ENCODE data around the gene SNX33. TPM values are rescaled to one million over a fixed set of nuclear protein-coding genes. Genes with fewer than 3 reads are reported as not detected.

Gene SNX33
- total and polyA plus RNA-seq, 2 experiments from 2014 or later: 6.2 to 21.2 TPM

GRCh38 chr15:75650908-75651809 is 3.4 kb downstream of the SNX33 start (continued):
- TF ChIP-seq, protein P1, sequence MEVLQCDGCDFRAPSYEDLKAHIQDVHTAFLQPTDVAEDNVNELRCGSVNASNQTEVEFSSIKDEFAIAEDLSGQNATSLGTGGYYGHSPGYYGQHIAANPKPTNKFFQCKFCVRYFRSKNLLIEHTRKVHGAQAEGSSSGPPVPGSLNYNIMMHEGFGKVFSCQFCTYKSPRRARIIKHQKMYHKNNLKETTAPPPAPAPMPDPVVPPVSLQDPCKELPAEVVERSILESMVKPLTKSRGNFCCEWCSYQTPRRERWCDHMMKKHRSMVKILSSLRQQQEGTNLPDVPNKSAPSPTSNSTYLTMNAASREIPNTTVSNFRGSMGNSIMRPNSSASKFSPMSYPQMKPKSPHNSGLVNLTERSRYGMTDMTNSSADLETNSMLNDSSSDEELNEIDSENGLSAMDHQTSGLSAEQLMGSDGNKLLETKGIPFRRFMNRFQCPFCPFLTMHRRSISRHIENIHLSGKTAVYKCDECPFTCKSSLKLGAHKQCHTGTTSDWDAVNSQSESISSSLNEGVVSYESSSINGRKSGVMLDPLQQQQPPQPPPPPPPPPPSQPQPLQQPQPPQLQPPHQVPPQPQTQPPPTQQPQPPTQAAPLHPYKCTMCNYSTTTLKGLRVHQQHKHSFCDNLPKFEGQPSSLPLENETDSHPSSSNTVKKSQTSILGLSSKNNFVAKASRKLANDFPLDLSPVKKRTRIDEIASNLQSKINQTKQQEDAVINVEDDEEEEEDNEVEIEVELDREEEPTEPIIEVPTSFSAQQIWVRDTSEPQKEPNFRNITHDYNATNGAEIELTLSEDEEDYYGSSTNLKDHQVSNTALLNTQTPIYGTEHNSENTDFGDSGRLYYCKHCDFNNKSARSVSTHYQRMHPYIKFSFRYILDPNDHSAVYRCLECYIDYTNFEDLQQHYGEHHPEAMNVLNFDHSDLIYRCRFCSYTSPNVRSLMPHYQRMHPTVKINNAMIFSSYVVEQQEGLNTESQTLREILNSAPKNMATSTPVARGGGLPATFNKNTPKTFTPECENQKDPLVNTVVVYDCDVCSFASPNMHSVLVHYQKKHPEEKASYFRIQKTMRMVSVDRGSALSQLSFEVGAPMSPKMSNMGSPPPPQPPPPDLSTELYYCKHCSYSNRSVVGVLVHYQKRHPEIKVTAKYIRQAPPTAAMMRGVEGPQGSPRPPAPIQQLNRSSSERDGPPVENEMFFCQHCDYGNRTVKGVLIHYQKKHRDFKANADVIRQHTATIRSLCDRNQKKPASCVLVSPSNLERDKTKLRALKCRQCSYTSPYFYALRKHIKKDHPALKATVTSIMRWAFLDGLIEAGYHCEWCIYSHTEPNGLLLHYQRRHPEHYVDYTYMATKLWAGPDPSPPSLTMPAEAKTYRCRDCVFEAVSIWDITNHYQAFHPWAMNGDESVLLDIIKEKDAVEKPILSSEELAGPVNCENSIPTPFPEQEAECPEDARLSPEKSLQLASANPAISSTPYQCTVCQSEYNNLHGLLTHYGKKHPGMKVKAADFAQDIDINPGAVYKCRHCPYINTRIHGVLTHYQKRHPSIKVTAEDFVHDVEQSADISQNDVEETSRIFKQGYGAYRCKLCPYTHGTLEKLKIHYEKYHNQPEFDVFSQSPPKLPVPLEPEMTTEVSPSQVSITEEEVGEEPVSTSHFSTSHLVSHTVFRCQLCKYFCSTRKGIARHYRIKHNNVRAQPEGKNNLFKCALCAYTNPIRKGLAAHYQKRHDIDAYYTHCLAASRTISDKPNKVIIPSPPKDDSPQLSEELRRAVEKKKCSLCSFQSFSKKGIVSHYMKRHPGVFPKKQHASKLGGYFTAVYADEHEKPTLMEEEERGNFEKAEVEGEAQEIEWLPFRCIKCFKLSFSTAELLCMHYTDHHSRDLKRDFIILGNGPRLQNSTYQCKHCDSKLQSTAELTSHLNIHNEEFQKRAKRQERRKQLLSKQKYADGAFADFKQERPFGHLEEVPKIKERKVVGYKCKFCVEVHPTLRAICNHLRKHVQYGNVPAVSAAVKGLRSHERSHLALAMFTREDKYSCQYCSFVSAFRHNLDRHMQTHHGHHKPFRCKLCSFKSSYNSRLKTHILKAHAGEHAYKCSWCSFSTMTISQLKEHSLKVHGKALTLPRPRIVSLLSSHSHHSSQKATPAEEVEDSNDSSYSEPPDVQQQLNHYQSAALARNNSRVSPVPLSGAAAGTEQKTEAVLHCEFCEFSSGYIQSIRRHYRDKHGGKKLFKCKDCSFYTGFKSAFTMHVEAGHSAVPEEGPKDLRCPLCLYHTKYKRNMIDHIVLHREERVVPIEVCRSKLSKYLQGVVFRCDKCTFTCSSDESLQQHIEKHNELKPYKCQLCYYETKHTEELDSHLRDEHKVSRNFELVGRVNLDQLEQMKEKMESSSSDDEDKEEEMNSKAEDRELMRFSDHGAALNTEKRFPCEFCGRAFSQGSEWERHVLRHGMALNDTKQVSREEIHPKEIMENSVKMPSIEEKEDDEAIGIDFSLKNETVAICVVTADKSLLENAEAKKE (CRISPR knock-in tag; IDR thresholded peaks at IDR 0.05): no peak
- TF ChIP-seq, protein P2, sequence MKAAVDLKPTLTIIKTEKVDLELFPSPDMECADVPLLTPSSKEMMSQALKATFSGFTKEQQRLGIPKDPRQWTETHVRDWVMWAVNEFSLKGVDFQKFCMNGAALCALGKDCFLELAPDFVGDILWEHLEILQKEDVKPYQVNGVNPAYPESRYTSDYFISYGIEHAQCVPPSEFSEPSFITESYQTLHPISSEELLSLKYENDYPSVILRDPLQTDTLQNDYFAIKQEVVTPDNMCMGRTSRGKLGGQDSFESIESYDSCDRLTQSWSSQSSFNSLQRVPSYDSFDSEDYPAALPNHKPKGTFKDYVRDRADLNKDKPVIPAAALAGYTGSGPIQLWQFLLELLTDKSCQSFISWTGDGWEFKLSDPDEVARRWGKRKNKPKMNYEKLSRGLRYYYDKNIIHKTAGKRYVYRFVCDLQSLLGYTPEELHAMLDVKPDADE (IDR thresholded peaks at IDR 0.05): no peak
- TF ChIP-seq NANOG (IDR thresholded peaks at IDR 0.05; ENCODE audit: borderline replicate concordance) (no peak), ZNF114 (CRISPR knock-in tag; IDR thresholded peaks at IDR 0.05) (no peak)
- TF ChIP-seq, protein P3, sequence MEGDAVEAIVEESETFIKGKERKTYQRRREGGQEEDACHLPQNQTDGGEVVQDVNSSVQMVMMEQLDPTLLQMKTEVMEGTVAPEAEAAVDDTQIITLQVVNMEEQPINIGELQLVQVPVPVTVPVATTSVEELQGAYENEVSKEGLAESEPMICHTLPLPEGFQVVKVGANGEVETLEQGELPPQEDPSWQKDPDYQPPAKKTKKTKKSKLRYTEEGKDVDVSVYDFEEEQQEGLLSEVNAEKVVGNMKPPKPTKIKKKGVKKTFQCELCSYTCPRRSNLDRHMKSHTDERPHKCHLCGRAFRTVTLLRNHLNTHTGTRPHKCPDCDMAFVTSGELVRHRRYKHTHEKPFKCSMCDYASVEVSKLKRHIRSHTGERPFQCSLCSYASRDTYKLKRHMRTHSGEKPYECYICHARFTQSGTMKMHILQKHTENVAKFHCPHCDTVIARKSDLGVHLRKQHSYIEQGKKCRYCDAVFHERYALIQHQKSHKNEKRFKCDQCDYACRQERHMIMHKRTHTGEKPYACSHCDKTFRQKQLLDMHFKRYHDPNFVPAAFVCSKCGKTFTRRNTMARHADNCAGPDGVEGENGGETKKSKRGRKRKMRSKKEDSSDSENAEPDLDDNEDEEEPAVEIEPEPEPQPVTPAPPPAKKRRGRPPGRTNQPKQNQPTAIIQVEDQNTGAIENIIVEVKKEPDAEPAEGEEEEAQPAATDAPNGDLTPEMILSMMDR (conservative IDR thresholded peaks at IDR 0.05; ENCODE audit: low read depth in 2 of 2): no peak
